Measurements from ENCODE around the gene DMTF1.

DNA sequence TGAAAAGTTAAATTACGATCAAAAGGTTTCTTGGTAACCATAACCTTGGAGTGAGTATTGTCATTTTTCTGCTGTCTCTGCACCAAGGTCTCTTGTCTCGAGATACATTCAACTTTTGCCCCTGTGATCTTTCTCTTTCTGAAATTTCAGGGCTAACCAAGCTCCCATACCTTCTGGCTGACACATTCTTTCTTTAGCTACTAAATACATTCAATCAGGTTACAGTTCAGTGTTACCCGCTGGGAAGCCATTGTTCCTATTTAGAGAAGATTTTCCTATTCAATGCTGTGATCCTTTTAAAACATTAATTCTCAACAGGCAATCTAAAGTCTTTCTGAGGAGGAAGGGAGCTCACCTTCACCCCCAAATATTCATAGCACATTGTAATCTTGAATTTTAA, 22.9 kb upstream of the DMTF1 start:
- no peak for TF ChIP-seq TAF1 (IDR thresholded peaks at IDR 0.05; ENCODE audit: borderline replicate concordance, low read depth, low read length)
- no peak for TF ChIP-seq JUNB (IDR thresholded peaks at IDR 0.05)
- no peak for TF ChIP-seq GABPA (IDR thresholded peaks at IDR 0.05; ENCODE audit: low read depth)
- TF ChIP-seq, protein P1, sequence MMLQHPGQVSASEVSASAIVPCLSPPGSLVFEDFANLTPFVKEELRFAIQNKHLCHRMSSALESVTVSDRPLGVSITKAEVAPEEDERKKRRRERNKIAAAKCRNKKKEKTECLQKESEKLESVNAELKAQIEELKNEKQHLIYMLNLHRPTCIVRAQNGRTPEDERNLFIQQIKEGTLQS (IDR thresholded peaks at IDR 0.05; ENCODE audit: borderline replicate concordance, extremely low read depth, low read depth, low read length), result no peak
- no peak for TF ChIP-seq SREBF2 (IDR thresholded peaks at IDR 0.05; ENCODE audit: low read length)

All from GM12878 (cell line).